Measurements from ENCODE around the gene MLIP. TPM values are rescaled to one million over a fixed set of nuclear protein-coding genes. Genes with fewer than 3 reads are reported as not detected.

Gene MLIP
- polyA plus RNA-seq, 2 of the 4 experiments (the other 2 are of a cell fraction), result 0.08 TPM; not detected in 1

GRCh38 chr6:54132587-54132986 lies 21.3 kb downstream of the MLIP start:
- TF ChIP-seq CHD4 (IDR thresholded peaks at IDR 0.05; ENCODE audit: borderline replicate concordance), result no peak
- H3K4me1 ChIP-seq, result peaks cover 18% of the 10 kb centered on the region; the same call in 2 of the 3 replicates
- WGBS (ENCODE audit: missing lambda C conversion rate), result 48% methylated on average over 2 of the region's 2 CpGs
- DNase-seq (ENCODE audit: low read depth in 1 of 2, low spot score in 1 of 2), result no peak
- CTCF ChIA-PET, result no interaction called here
- H3K9me3 ChIP-seq, result no peaks in the 10 kb centered on the region
- no peak overlapping the region for H3K27ac ChIP-seq
- H3K4me3 ChIP-seq, result no peak overlapping the region
- FAIRE-seq, result no peak
- no peak overlapping the region for H3K4me2 ChIP-seq
- no peak for ATAC-seq
- POLR2A ChIA-PET, result no interaction called here

- H3K4me3 ChIP-seq, result no peak overlapping the region
- POLR2A ChIA-PET, result no interaction called here
- TF ChIP-seq NPAS2 (CRISPR knock-in tag; IDR thresholded peaks at IDR 0.05; ENCODE audit: borderline replicate concordance), result no peak
- no peak for TF ChIP-seq RFX5 (IDR thresholded peaks at IDR 0.05)
- no peak for TF ChIP-seq HDAC2 (IDR thresholded peaks at IDR 0.05)
- no peak for TF ChIP-seq CBX8 (IDR thresholded peaks at IDR 0.05)
- WGBS (ENCODE audit: missing lambda C conversion rate), result 80% methylated on average over 3 of the region's 3 CpGs
- FAIRE-seq (no peak), DNase-seq (ENCODE audit: low read depth in 1 of 2, low spot score in 1 of 2) (no peak), ATAC-seq (no peak)
- H3K4me1 ChIP-seq, result peaks cover 18% of the 10 kb centered on the region; the same call in 2 of the 3 replicates
- no peak overlapping the region for H3K4me2 ChIP-seq
- H3K9me3 ChIP-seq, result no peaks in the 10 kb centered on the region
- no peak overlapping the region for H3K27ac ChIP-seq
- CTCF ChIA-PET, result no interaction called here
Measured at GRCh38 chr6:54133186-54133585, 21.9 kb downstream of the MLIP start.

GRCh38 chr6:54134935-54135334 lies 23.7 kb downstream of the MLIP start:
- Histone ChIP-seq H3K9me3 (no peaks in the 10 kb centered on the region), H3K4me1 (peaks cover 18% of the 10 kb centered on the region; the same call in 2 of the 3 replicates), H3K27ac (no peak overlapping the region), H3K4me3 (no peak overlapping the region), H3K4me2 (peak overlapping the region; percentile 64; the same call in 2 of the 3 replicates)
- no peak for TF ChIP-seq JUNB (IDR thresholded peaks at IDR 0.05)
- TF ChIP-seq CBX8 (IDR thresholded peaks at IDR 0.05), result no peak
- TF ChIP-seq RCOR1 (IDR thresholded peaks at IDR 0.05; ENCODE audit: low read depth, low read length), result no peak
- no peak for TF ChIP-seq RARB (CRISPR knock-in tag; IDR thresholded peaks at IDR 0.05)
- TF ChIP-seq ESRRA (IDR thresholded peaks at IDR 0.05; ENCODE audit: borderline replicate concordance, low read length), result no peak
- DNase-seq (ENCODE audit: low read depth in 1 of 2, low spot score in 1 of 2) (no peak), ATAC-seq (no peak), FAIRE-seq (no peak)
- ChIA-PET CTCF (no interaction called here), POLR2A (no interaction called here)
- 77% methylated on average over 2 of the region's 2 CpGs for WGBS (ENCODE audit: missing lambda C conversion rate)

GRCh38 chr6:54135665-54136369 lies 24.6 kb downstream of the MLIP start:
- peak overlapping the region; percentile 29 to 38; a peak in 2 of 6 replicates for H3K27ac ChIP-seq
- POLR2A ChIA-PET, result no interaction called here
- 7% methylated on average over 2 of the region's 2 CpGs for WGBS (ENCODE audit: missing lambda C conversion rate)
- no peak for ATAC-seq
- H3K9me3 ChIP-seq, result no peaks in the 10 kb centered on the region
- peak in 1 of 2 experiments; percentile 45 for DNase-seq (ENCODE audit: low read depth in 1 of 2, low spot score in 1 of 2)
- no peak for FAIRE-seq
- no peak overlapping the region for H3K4me3 ChIP-seq
- CTCF ChIA-PET, result interaction anchor here (0.7 to 1.5 kb wide), 2 partner anchors 22 to 150 kb away, joined by 3 to 4 read pairs; no protein-coding TSS in a partner anchor
- peaks cover 18% of the 10 kb centered on the region; the same call in 2 of the 3 replicates for H3K4me1 ChIP-seq
- TF ChIP-seq EHMT2 (IDR thresholded peaks at IDR 0.05; ENCODE audit: low read depth), result no peak
- TF ChIP-seq RARB (CRISPR knock-in tag; IDR thresholded peaks at IDR 0.05), result no peak
- TF ChIP-seq ATOH8 (CRISPR knock-in tag; IDR thresholded peaks at IDR 0.05; ENCODE audit: low read depth), result no peak
- no peak for TF ChIP-seq CTCF (IDR thresholded peaks at IDR 0.05)
- TF ChIP-seq MAX (IDR thresholded peaks at IDR 0.05), result no peak
- no peak for TF ChIP-seq EHF (CRISPR knock-in tag; IDR thresholded peaks at IDR 0.05)
- no peak for TF ChIP-seq ELK1 (IDR thresholded peaks at IDR 0.05; ENCODE audit: low read depth, low read length)
- no peak for TF ChIP-seq HMGXB4 (CRISPR knock-in tag; IDR thresholded peaks at IDR 0.05; ENCODE audit: borderline replicate concordance)
- 0 out of 4 replicates have a peak, but pooled peaks of 1 of the 2 experiments have one; percentile 20 for TF ChIP-seq CEBPB (IDR thresholded peaks at IDR 0.05)
- TF ChIP-seq HOXB5 (CRISPR knock-in tag; IDR thresholded peaks at IDR 0.05), result 0 out of 2 replicates have a peak, but pooled peaks have one; percentile 62
- TF ChIP-seq CBX2 (IDR thresholded peaks at IDR 0.05; ENCODE audit: borderline replicate concordance, low read depth), result no peak
- H3K4me2 ChIP-seq, result peak overlapping the region; percentile 64
